Neural progenitor cell (in vitro differentiated cells): Measurements from ENCODE around the gene LGR6. TPM values are rescaled to one million over a fixed set of nuclear protein-coding genes. Genes with fewer than 3 reads are reported as not detected.

ENCODE experiments used
- DNase-seq: peaks from one replicate; pipeline ENCODE4 v3.0.0-alpha.2; 2016; ENCODE audit warnings: low spot score
- H2AFZ ChIP-seq: fragments of 200-600 bp; sonication (generic); replicated peaks from 2 replicates; pipeline ENCODE4 v1.6.1; 2016; ENCODE audit warnings: antibody characterized with exemption
- H3F3A ChIP-seq: fragments of 200-600 bp; sonication (generic); 2 replicates; pipeline ENCODE4 v1.6.1; 2016; ENCODE audit warnings: antibody characterized with exemption, low read depth
- H3K27ac ChIP-seq: fragments of 200-600 bp; sonication (generic); 2 replicates; pipeline ENCODE4 v1.5.1; 2016; ENCODE audit warnings: mild to moderate bottlenecking
- H3K27me3 ChIP-seq: fragments of 200-600 bp; sonication (generic); 2 replicates; pipeline ENCODE4 v1.6.1; 2016; ENCODE audit warnings: mild to moderate bottlenecking, moderate library complexity
- H3K36me3 ChIP-seq: fragments of 200-600 bp; sonication (generic); 2 replicates; pipeline ENCODE4 v1.5.1; 2016
- H3K4me1 ChIP-seq: fragments of 200-600 bp; sonication (generic); 2 replicates; pipeline ENCODE4 v1.6.1; 2016; ENCODE audit warnings: mixed run types
- H3K4me2 ChIP-seq: fragments of 200-600 bp; sonication (generic); 2 replicates; pipeline ENCODE4 v1.6.1; 2016
- H3K4me3 ChIP-seq: fragments of 200-600 bp; sonication (generic); 2 replicates; pipeline ENCODE4 v1.5.1; 2016
- H3K79me2 ChIP-seq: fragments of 200-600 bp; sonication (generic); 2 replicates; pipeline ENCODE4 v1.6.1; 2016; ENCODE audit warnings: low read depth
- H3K9ac ChIP-seq: fragments of 200-600 bp; sonication (generic); 2 replicates; pipeline ENCODE4 v1.6.1; 2016
- H3K9me3 ChIP-seq: fragments of 200-600 bp; sonication (generic); 2 replicates; pipeline ENCODE4 v1.5.1; 2016; ENCODE audit warnings: low read depth
- H4K20me1 ChIP-seq: fragments of 200-600 bp; sonication (generic); 2 replicates; pipeline ENCODE4 v1.6.1; 2016; ENCODE audit warnings: low read depth
- H3K27ac Mint-ChIP-seq: 3 replicates; pipeline ENCODE4 v1.8.0; 2021; ENCODE audit warnings: mixed read lengths
- H3K27me3 Mint-ChIP-seq: 2 replicates; pipeline ENCODE4 v1.8.0; 2022; ENCODE audit warnings: low read depth, mild to moderate bottlenecking, inconsistent platforms, moderate library complexity, mixed read lengths; ENCODE audit not compliant: insufficient read depth
- H3K36me3 Mint-ChIP-seq: 3 replicates; pipeline ENCODE4 v1.8.0; 2021; ENCODE audit warnings: mixed read lengths
- H3K4me1 Mint-ChIP-seq: 3 replicates; pipeline ENCODE4 v1.8.0; 2021; ENCODE audit warnings: mixed read lengths
- H3K4me3 Mint-ChIP-seq: 3 replicates; pipeline ENCODE4 v1.8.0; 2021; ENCODE audit warnings: mild to moderate bottlenecking, moderate library complexity, mixed read lengths
- H3K9me3 Mint-ChIP-seq: 3 replicates; pipeline ENCODE4 v1.8.0; 2020; ENCODE audit warnings: mixed read lengths
- EZH2 ChIP-seq: fragments of 200-600 bp; sonication (generic); IDR thresholded peaks from 2 replicates; pipeline ENCODE4 v1.6.1; 2017; ENCODE audit warnings: antibody characterized with exemption, mild to moderate bottlenecking, moderate library complexity
- EZH2phosphoT487 ChIP-seq: fragments of 200-600 bp; sonication (generic); IDR thresholded peaks from 2 replicates; pipeline ENCODE4 v1.6.1; 2017; ENCODE audit warnings: antibody characterized with exemption
- total RNA-seq: library from RNA; depleted of rRNA; stranded (reverse); fragments of >200 nt; gene quantifications from 2 replicates; pipeline ENCODE4 v1.2.3, GENCODE V29; 2015; ENCODE audit warnings: low replicate concordance
- TF ChIP-seq, protein P1 (sequence below): fragments of 200-600 bp; sonication (generic); IDR thresholded peaks from 2 replicates; pipeline ENCODE4 v1.5.1; 2017; ENCODE audit warnings: antibody characterized with exemption, mild to moderate bottlenecking

LGR6 gene
- total RNA-seq, 1 donor from 2014 or later, result not detected

DNA sequence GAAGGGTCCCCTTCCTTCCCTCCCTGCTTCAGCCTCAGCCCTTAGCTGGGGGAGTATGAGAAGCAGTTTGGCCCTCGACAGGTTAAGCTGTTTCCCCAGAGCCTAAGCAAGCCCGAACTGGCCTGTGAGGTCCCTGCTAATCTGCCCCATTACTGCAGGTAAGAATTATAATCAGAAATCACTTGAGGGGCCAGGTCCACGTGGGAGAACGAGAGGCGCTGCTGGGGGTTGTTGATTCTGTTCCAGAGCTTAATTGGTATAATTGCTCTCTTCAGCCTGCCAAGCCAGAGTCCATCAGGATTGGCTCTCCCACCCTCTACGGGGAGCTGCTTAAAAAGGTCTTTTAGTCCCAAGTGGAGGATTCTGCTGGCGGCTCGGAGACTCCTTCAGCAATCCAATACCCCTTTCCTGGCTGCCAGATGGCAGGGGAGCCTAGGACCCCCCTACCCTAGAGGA lies 77.3 kb downstream of the LGR6 start:
- Mint-ChIP-seq H3K27ac (no peak overlapping the region), H3K9me3 (no peaks in the 10 kb centered on the region), H3K27me3 (peaks cover 4% of the 10 kb centered on the region), H3K36me3 (no peaks in the 10 kb centered on the region), H3K4me3 (no peak overlapping the region), H3K4me1 (no peaks in the 10 kb centered on the region)
- Histone ChIP-seq H3K9ac (no peak overlapping the region), H3K36me3 (no peaks in the 10 kb centered on the region), H3K4me2 (no peak overlapping the region), H3K79me2 (no peaks in the 10 kb centered on the region), H3F3A (no peaks in the 10 kb centered on the region), H3K4me1 (peaks cover 17% of the 10 kb centered on the region), H2AFZ (no peak overlapping the region), H3K27me3 (no peaks in the 10 kb centered on the region), H3K4me3 (no peak overlapping the region), H3K27ac (no peak overlapping the region), H3K9me3 (no peaks in the 10 kb centered on the region), H4K20me1 (no peaks in the 10 kb centered on the region)
- TF ChIP-seq, protein P1, sequence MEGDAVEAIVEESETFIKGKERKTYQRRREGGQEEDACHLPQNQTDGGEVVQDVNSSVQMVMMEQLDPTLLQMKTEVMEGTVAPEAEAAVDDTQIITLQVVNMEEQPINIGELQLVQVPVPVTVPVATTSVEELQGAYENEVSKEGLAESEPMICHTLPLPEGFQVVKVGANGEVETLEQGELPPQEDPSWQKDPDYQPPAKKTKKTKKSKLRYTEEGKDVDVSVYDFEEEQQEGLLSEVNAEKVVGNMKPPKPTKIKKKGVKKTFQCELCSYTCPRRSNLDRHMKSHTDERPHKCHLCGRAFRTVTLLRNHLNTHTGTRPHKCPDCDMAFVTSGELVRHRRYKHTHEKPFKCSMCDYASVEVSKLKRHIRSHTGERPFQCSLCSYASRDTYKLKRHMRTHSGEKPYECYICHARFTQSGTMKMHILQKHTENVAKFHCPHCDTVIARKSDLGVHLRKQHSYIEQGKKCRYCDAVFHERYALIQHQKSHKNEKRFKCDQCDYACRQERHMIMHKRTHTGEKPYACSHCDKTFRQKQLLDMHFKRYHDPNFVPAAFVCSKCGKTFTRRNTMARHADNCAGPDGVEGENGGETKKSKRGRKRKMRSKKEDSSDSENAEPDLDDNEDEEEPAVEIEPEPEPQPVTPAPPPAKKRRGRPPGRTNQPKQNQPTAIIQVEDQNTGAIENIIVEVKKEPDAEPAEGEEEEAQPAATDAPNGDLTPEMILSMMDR, result no peak
- TF ChIP-seq EZH2phosphoT487 (no peak), EZH2 (no peak)
- DNase-seq, result peak; percentile 30

- H3K27me3 ChIP-seq, result no peaks in the 10 kb centered on the region
- no peak overlapping the region for H3K9ac ChIP-seq
- no peak overlapping the region for H3K27ac Mint-ChIP-seq
- no peak overlapping the region for H3K4me3 ChIP-seq
- DNase-seq, result no peak
- H3K9me3 Mint-ChIP-seq, result no peaks in the 10 kb centered on the region
- no peaks in the 10 kb centered on the region for H3K4me1 Mint-ChIP-seq
- no peaks in the 10 kb centered on the region for H4K20me1 ChIP-seq
- no peak overlapping the region for H3K4me3 Mint-ChIP-seq
- peaks cover 17% of the 10 kb centered on the region for H3K4me1 ChIP-seq
- H3K27ac ChIP-seq, result no peak overlapping the region
- peaks cover 7% of the 10 kb centered on the region for H3K27me3 Mint-ChIP-seq
- no peak overlapping the region for H3K4me2 ChIP-seq
- H3K79me2 ChIP-seq, result no peaks in the 10 kb centered on the region
- TF ChIP-seq EZH2phosphoT487 (no peak), EZH2 (no peak)
- TF ChIP-seq, protein P1, result no peak
- no peaks in the 10 kb centered on the region for H3K36me3 ChIP-seq
- H3F3A ChIP-seq, result no peaks in the 10 kb centered on the region
- H2AFZ ChIP-seq, result no peak overlapping the region
- H3K9me3 ChIP-seq, result no peaks in the 10 kb centered on the region
- H3K36me3 Mint-ChIP-seq, result no peaks in the 10 kb centered on the region
Measured at GRCh38 chr1:202272103-202272845, 78.7 kb downstream of the LGR6 start.

DNA sequence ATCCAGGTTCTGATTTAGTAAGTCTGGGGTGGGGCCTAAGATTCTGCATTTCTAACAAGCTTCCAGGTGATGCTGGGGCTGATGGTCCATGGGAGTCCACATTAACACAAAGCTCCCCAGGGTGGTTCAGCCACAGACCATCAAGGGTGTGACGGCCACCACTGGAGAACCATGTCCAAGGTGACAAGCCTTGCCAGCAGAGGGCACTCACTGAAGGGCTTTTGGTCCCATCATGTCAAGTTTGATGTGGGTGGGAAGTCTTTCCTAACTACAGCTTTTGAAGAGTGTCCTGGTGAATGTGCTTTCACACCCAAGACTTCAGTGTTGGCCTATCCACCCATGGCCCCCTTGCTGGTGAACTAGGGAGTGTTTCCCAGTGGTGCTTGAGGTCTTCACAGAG lies 81.0 kb downstream of the LGR6 start:
- Histone ChIP-seq H3K27ac (no peak overlapping the region), H3K36me3 (no peaks in the 10 kb centered on the region), H3K79me2 (no peaks in the 10 kb centered on the region), H3K4me1 (peaks cover 4% of the 10 kb centered on the region), H3K27me3 (no peaks in the 10 kb centered on the region), H4K20me1 (no peaks in the 10 kb centered on the region), H3K4me3 (no peak overlapping the region), H3K4me2 (no peak overlapping the region), H3F3A (no peaks in the 10 kb centered on the region), H3K9me3 (no peaks in the 10 kb centered on the region), H3K9ac (no peak overlapping the region), H2AFZ (no peak overlapping the region)
- H3K27ac Mint-ChIP-seq, result no peak overlapping the region
- no peaks in the 10 kb centered on the region for H3K9me3 Mint-ChIP-seq
- H3K4me1 Mint-ChIP-seq, result no peaks in the 10 kb centered on the region
- no peaks in the 10 kb centered on the region for H3K36me3 Mint-ChIP-seq
- peaks cover 7% of the 10 kb centered on the region for H3K27me3 Mint-ChIP-seq
- TF ChIP-seq, protein P1, result peak; percentile 21
- TF ChIP-seq EZH2 (no peak), EZH2phosphoT487 (no peak)
- H3K4me3 Mint-ChIP-seq, result no peak overlapping the region
- DNase-seq, result no peak
